Cardiac fibroblast (primary cell): Measurements from ENCODE around the gene CEP350.

Experiments
- DNase-seq, 2 donors: peaks; one replicate each; pipeline versions ENCODE4 v3.0.0 to v3.0.0-alpha.2; 2010; ENCODE audit warnings: low read depth in 2 of 2
- H3K4me3 ChIP-seq, 2 donors: replicated peaks in 1 of 2; 1 replicate in 1 of 2; 2 replicates in 1 of 2; pipeline ENCODE4 v1.5.1; 2011; ENCODE audit warnings: low read depth in 2 of 2, low read length in 2 of 2, mild to moderate bottlenecking in 2 of 2, moderate library complexity in 1 of 2
- TF ChIP-seq, protein P1 (sequence below): IDR thresholded peaks from one replicate; pipeline ENCODE4 v1.5.1; 2011; ENCODE audit warnings: low read depth, mild to moderate bottlenecking, low read length, inconsistent platforms

Gene CEP350

DNA sequence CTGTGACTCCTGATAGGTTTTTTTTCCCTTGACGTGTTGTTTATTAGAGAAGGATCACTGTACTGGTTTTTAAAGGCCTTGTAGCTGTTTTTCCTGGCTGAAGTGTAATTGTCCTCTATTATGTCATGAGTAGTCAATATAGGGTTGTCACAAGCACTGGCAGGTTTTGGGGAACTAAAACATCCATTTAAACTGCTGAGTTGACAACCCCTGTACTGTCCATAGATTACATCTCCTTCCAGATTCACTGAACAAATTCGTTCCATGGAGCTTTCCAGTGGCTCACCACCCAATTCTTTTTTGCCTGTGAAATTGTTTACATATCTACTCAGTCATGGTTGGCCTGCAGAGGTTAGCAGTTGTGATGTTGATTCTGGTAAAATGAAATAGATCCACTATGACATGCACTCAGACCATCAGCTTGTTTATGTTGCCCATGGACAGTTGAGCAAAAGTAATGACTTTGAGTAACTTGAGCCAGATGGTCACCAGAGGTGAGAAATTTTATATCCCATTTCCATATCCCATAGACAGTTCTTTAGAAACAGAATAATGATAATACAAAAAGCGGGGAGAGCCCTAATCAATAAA lies 140.2 kb downstream of the CEP350 start:
- DNase-seq, result no peak
- TF ChIP-seq, protein P1, sequence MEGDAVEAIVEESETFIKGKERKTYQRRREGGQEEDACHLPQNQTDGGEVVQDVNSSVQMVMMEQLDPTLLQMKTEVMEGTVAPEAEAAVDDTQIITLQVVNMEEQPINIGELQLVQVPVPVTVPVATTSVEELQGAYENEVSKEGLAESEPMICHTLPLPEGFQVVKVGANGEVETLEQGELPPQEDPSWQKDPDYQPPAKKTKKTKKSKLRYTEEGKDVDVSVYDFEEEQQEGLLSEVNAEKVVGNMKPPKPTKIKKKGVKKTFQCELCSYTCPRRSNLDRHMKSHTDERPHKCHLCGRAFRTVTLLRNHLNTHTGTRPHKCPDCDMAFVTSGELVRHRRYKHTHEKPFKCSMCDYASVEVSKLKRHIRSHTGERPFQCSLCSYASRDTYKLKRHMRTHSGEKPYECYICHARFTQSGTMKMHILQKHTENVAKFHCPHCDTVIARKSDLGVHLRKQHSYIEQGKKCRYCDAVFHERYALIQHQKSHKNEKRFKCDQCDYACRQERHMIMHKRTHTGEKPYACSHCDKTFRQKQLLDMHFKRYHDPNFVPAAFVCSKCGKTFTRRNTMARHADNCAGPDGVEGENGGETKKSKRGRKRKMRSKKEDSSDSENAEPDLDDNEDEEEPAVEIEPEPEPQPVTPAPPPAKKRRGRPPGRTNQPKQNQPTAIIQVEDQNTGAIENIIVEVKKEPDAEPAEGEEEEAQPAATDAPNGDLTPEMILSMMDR, result no peak
- no peak overlapping the region for H3K4me3 ChIP-seq

DNA sequence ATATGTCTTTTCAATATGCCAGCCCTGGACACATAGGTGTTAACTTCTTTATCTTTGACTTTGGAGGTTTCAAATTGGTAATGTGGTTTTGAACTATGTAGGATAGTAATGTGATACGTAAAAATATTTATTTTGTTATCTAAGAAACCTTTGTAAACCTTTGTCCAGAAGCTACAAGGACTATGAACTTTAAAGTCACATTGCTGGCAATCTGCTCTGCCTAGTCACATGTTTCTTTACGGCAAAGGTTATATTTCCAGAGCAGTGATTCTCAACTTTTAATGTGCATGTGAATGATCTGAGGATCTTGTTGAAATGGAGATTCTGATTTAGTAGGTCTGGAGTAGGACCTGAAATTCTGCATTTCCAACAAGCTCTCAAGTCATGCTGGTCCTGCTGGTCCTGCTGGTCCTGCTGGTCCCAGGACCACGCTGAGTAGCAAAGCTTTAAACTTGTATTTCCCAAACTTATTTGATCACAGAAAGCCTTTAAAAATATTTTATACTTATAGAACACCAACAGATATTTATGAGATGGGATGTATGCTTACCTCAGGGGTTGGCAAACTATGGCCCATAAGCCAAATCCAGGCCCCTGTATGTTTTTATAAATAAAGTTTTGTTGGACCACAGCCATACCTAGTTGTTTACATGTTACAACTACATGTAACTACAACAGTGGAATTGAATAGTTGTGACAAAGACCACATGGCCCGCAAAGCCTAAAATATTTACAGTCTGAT lies 142.1 kb downstream of the CEP350 start:
- H3K4me3 ChIP-seq, result no peak overlapping the region
- TF ChIP-seq, protein P1, result no peak
- peak in 1 of 2 donors; percentile 14 for DNase-seq

DNA sequence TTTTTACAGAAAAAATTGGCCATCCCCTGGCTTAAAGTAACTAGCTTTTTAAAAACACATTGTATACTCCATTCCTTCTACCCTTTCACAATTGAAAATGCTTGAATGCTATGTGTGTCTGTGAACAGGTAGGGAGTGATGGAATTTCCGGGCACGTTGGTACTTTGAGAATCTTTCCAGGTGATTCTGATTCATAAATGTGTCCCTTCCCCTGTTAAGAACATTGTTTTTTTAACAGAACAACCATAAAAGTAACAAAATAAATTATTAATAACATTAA lies 142.7 kb downstream of the CEP350 start:
- H3K4me3 ChIP-seq, result no peak overlapping the region
- no peak for DNase-seq
- TF ChIP-seq, protein P1, result no peak

DNA sequence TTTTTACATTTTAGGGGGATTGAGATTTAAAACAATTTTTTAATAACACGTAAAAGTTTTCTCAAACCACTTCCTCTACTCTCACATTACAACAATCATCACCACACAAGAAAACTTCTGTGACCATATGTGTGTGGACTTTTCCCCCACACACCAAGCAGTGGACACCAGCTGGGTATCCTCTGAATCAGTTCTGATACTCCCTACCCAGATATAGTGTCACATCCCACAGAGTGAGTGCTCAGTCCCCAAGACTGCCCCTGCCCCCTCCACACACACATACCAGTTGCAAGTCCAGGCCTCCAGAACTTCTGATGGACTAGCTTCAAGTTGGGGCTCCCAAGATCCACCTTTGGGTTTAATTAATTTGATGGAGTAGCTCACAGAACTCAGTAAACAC lies 146.8 kb downstream of the CEP350 start:
- H3K4me3 ChIP-seq, result no peak overlapping the region
- TF ChIP-seq, protein P1, result no peak
- no peak for DNase-seq

DNA sequence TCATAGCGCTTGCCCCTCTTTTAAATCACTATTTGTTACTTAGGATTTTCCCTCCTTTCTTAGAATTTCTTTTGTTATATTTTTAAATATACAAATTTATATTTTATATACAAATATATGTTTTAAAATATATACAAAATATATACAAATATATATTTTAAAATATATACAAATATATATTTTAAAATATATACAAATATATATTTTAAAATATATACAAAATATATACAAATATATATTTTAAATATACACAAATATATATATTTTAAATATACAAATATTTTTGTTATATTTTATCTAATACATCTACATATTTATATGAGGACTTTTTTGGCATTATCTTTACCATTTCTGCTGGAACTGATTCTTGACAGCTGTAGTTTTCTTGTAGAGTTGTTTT lies 149.2 kb downstream of the CEP350 start:
- no peak for DNase-seq
- H3K4me3 ChIP-seq, result no peak overlapping the region
- TF ChIP-seq, protein P1, result no peak

DNA sequence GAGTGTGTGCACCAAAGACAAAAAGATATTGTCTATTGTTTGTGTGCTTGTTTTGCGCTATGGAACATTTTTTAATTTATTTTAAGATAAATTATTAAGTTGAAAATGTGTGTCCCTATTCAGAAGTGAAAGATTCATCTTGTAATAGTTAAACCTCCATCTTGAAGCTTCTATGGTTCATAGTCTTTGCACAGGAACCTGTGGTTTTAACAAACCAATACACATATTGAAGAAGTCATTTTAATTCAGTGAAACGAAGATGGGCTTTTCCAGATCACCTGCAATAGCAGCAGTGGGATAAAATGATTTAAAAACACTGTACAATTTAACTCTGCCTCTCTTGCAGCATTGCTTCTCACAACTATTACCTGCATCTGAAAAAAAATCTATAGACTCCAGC lies 157.5 kb downstream of the CEP350 start:
- no peak for DNase-seq
- TF ChIP-seq, protein P1, result no peak
- H3K4me3 ChIP-seq, result no peak overlapping the region
